GM18520 (cell line): Measurements from ENCODE around the gene THOC1.

Experiments
- ATAC-seq: cut with Tn5 transposase; IDR thresholded peaks from one replicate; pipeline ENCODE4 v1.9.1; 2021; ENCODE audit not compliant: unreplicated experiment

The THOC1 gene

DNA sequence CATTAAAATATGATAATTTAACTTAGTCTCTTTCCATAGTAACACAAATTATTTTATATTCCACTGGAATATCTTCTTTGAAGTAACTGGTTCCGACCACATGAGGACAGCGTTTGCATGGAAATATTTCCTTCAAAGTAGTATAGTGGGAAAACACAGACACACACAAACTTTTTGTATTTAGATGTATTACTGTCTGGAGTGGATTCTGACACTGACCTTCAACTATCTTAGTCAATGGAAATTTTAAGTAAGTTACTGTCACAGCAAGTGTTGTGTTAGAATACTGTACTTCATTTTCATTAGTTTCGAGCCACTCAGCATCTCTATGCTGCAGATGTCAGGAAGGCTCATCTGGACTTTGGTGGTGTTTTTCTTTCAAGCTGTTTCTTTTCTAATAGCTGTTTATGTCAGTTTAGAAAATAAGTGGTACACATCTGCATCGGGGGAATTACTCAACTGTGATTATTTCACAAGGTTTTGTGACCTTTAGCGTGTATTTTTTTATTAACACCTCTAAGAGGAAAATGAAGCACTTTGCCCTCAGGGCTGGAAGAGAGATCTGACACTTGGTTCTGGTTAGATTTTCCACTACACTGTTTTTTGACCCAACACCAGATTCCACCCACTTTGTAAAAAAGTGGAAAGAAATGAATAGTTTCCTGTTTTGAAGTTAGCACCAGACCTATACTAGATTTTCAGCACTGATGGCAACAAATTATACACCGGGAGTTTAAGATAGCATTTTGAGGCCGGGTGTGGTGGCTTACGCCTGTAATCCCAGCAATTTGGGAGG is 18.9 kb upstream of the THOC1 start:
- ATAC-seq: no peak

DNA sequence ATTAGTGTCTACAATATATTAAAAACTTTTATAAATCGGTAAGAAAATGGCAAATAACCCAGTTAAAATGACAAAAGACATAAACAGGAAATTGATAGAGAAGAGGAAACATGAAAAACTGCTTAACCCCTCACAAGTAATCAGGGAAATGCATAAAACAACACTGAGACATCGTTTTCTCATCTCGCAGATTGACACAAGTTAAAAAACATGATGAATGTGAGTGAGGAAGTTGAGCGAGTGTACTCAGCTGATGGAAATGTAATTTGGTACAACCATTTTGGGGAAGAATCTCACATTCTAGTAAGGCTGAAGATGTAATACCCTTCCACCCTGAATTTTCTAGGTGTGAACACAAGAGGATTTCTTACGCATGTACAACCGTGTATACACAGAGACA is 18.0 kb upstream of the THOC1 start:
- ATAC-seq: no peak

DNA sequence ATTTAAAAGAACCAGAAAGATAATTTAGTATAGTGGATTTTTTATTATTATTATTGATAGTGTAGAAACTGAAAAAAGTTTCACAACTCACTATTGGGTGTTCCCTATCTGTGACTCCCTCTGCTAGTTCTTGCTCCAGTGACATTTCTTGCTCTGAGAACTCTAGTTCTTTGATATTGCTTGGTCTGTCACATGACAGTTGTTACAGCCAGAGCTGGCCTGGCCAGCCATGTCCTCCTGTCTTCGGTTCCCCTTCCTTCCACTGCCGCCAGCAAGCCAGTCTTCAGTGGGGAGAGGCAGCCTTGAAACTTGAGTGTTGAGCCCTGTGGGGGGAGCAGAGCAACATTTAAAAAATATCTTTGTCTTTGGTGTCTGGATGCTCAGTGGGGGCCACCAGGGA is 7.6 kb upstream of the THOC1 start:
- no peak for ATAC-seq

DNA sequence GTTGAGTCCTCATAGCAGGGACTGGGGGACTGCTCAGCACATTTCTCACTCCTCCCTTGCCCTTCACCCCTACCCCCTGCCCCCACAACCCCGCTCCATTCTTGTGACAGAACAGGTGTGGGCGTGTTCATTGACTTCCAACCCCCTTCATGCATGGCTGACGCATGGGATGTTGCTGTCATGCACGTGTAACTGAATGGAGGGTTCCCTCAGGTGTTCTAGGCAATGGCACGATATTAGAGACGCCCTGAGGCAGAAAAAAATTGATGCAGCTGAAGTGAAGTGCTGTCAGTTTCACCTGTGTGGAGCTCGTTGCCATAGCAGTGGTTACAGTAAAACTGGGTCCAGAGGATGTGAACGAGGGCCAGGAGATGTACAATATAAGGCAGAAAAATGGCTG is 6.5 kb upstream of the THOC1 start:
- no peak for ATAC-seq

DNA sequence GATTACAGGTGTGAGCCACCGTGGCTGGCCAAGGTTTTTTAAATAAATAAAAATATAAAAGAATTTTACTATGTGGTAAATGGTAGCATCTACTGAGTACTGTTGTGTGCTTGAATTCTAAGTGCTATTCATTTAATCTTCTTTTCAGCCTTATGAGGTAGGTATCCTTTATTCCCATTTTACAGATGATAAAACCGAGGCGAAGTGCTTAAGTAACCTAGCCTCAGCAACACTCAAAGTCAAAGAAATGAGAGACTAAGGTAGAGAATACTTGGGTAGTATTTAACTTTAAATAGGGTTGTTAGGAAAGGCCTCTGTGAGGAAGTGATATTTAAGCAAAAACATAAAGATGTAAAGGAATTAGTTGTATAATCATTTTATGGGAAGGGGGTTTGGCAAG is 5.7 kb upstream of the THOC1 start:
- no peak for ATAC-seq

DNA sequence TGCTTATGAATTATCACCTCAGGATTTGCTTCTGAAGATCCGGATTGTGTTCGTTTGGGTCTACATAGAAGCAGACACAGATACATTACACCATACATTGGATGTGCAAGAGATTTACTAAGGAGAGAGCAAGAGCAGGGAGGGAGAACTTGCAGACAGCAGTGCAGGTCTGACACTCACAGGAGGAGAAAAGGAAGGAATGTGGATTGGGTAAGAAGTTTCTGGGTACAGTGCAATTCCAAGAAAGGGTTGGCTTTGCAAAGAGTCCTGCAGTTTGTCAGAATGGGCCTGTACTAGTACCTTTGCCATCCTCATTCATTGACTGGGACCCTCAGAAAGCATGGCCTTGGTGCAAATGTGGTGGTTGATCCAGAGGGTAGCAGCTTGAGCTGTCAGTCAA is 4.8 kb upstream of the THOC1 start:
- ATAC-seq: no peak

DNA sequence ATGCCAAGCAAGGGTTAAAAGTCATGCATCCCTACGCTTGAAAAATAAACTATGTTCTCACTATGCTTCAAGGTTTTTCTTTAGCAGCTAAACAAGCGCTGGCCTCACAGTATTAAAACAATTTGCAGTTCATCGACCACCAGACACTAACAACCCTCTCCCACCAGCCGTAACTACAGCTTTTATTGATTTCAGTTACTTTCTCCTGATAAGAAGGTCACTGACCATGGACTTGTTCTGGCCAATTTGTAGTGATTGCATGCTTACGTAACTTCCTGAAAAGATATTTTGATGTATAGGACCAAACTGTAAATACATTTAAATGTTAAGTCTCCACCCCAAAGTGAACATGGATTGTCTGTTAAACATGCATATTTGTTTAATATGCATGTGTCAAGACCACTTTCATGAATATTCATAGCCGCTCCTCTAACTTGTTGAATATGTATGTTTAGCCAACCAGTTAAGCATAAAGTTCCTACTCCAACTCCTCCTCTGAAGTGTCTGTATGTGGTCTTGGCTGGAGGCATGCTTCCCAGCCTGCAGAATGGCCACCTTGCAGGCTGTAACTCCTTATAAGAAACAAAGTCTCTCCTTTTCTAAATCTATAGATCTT is 1.7 kb upstream of the THOC1 start:
- no peak for ATAC-seq

DNA sequence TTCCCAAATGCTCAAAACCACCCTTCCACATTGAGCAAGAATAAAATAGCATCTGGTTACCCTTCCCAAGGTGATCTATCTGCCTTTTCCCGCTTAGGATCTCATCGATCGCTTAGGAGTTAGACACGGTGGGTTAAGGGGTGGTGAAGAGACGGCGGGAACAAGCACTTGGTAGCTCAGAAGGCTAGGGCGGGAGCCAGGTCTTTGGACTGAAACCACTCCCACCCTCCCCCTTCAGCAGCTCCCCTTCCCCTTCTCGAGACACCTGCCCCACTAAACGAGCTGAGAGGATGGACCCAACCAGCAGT is 513 bp downstream of the THOC1 start:
- no peak for ATAC-seq

DNA sequence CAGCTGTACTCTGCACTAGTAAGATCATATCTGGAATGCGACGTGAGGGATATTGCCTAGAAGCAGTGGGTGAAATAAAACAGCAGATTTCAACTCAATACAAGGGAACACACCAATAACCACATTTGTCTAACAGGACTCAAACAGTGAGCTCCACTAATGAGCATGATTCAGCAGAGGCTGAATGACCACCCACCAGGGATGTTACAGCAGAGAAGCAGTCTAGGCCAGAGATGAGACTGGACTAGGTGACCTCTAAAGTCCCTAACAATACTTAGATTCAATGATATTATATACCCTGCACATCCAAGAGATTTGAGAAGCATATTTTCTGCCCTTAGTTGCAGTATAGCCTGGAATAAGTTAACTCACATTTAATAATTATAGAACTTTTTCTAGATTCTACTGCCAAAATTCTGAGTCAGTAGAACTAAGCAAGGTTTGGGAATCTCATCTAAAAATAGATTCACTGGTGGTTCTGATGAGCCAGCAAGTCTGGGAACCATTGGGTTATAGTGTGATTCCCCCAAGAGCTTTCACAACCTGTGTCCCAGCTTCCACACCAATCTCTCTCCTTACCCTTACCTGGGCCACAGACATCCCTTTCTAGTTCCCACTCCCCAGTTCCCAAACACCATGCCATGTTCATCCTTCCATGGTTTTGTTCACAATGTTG is 6.3 kb downstream of the THOC1 start:
- no peak for ATAC-seq

DNA sequence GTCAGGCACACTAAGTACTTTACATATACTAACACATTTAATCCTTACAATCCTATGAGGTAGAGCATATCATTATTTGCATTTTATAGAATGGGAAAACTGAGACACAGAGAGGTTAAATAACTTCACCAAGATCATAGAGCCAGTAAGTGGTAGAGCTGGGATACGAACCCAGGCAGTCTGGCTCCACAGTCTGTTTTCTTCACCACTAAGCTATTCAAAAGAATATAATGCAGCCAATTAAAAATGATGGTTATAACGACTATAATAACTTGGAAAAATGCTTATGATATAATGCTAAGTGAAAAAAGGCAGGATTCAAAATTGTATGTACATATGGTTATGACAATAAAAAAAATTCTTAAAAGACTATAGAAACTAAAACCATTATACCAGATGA is 7.3 kb downstream of the THOC1 start:
- no peak for ATAC-seq

DNA sequence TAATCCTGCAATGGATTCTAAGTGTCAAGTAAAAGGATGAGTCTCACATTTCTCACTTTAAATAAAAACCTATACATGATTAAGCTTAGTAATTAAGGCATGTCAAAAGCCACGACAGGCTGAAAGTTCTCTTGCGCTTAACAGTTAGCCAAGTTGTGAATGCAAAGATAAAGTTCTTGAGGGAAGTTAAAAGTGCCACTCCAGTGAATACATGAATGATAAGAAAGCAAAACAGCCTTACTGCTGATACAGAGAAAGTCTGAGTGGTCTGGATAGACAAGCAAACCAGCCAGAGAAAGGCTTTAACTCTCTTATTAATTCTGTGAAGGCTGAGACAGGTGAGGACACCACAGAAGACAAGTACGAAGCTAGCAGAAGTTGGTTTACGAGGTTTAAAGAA is 12.7 kb downstream of the THOC1 start:
- no peak for ATAC-seq

DNA sequence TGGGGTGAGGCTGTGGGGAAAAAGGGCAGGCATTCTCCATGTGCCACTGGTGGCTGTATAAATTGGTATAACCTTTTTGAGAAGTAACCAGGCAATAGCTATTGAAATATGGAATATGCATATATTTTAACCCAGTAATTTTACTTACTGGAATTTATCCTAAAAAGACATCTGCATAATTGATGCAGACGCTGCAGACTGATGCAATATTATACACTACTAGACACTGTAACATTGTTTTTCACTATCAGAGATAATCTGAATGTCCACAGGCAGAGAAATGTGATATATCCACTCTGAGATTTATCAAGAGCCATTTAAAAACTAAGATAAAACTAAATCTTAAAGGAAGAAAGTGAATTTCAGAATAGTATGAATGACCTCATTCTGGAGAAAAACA is 14.7 kb downstream of the THOC1 start:
- no peak for ATAC-seq

DNA sequence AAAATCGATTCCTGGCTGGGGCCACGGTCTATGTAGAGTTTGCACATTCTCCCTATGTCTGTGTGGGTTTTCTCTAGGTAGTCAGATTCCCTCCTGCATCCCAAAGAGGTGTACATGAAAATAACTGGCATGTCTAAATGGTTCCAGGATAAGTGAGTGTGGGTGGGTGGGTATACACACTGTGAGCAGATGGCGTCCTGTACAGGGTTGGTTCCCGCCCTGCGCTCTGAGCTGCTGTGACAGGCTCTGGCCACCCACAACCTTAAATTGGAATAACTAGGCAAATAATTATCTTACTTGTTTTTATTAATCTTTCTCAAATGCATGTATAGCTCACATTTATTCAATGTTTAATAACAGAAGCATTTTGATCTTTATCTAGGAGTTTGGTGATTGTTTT is 16.3 kb downstream of the THOC1 start:
- no peak for ATAC-seq

DNA sequence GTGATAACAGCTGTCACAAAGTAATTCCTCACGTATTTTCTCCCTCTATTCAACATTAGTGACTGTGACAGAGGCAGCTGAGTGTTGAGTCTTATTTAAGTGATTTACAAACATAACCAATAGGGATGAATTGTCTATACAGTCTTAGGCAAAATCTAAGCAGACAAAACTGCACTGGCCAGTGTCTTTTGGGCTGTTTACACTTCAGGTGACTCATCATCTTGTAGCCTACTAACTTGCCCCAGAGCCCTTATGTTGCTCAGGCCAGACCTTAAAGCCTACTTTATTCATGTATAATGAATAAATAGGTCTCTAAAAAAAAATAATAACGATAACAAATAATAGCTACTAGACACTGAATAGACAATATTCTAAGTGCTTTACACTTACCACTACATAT is 17.2 kb downstream of the THOC1 start:
- no peak for ATAC-seq

DNA sequence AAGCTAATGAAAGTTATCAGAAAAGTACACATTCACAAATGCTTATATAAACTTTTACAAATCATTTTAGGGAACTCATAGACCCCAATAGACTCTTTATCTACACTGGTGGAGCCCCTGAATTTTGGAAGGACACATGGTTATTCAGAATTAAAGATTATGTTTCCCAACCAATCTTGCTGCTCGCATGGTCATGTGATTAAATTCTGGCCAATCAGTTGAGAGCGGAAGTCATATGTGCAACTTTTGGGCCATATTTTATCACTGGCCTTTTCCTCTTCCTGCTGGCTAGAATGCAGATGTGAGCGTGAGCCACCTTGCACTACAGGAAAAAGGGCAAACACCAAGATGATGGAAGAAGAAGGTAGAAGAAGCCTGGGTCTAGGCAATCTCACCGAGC is 19.8 kb downstream of the THOC1 start:
- ATAC-seq: no peak

DNA sequence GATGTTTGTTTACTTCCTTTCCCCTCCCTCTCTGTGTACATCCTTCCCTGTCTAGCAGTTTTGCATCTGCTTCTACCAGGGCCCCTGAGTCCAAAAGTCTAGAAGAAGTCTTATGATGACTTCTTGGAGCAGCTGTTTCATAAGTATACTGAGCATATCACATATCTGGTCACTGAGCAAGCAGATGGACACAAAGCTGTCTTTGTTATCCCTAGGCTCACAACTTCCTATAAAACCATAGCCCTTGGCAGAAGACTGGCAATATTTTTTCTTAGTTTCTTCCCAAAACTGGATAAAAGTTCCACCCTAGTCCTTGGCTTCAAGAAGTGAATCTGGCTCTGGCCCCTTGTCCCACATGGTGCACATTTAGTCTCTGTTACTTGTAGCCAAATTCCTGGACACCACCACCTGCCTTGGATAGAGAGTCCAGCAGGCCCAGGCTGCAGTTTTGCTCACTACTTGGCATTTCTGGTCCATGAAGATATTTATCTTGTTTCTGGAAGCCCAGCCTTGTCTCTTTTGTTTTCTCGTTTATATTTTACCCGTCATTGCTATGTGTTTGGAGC is 22.5 kb downstream of the THOC1 start:
- no peak for ATAC-seq

DNA sequence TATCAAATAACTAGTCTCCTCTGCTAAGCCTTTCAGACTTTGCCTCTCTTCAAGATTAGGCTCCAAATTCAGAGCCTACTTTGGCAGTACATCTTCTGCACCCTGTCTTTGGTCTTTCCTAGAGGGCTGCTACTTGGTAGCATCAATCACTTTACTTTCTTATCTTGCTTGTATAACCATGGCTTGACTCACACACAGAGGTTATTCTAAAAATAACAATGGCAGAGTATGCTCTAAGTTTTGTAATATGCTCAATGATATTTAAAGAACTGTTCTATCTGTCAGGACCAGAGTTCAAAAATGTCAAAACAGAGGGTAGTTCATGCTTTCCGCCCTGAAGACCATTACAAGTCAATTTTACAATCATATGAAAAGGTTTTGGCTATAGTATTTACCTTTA is 27.7 kb downstream of the THOC1 start:
- ATAC-seq: no peak

DNA sequence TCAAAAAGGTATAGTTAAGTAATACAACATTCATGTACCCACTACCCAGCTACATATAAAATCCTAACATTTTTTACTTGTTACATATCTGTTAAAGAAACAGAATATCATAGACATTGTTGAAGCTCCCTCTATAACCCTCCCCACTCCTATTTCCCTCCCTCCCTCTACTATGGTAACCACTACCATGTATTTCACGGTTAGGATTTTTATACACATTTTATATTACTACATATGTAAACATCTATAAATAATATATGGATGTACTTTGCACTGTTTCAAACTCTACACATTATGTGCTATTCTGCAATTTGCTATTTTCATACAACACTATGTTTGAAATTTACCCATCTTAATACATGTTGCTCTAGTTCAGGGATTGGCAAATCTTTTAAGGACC is 36.3 kb downstream of the THOC1 start:
- no peak for ATAC-seq

DNA sequence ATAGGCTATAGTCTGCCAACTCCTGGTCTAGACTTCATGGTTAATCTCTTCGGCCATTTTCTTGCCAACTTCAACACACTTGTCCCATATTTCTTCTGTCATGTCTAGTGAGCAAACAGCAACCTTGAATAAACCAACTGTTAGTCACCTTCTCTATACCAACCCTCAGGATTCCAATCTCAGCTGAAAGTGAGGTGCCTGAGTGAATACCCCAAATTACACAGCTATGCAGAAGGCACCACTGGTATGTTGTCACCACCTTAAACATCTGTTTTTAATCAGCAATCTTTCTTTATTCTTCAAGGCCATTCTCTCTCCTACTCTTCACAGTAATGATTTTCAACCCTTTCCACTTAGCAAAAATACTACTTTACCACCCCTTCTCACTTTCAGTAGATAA is 39.3 kb downstream of the THOC1 start:
- ATAC-seq: no peak

DNA sequence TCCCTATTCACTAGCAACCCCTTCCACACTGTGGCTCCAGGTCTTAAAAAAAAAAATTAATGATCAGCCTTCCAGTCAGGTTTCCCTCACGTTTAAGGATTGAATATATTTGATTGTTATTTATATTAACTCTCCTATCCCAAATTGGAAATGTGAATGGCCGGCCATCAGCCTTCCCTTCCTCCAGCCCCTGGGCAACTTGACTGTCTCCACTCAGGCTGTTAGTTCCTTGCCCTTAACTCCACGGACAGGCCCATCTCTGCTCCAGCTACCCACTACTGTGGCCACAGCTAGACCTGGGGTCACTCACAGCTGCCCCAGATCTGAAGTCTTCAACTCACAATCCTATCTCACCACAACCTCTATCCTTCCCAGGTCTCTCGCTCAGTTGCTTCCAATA is 39.9 kb downstream of the THOC1 start:
- ATAC-seq: no peak

DNA sequence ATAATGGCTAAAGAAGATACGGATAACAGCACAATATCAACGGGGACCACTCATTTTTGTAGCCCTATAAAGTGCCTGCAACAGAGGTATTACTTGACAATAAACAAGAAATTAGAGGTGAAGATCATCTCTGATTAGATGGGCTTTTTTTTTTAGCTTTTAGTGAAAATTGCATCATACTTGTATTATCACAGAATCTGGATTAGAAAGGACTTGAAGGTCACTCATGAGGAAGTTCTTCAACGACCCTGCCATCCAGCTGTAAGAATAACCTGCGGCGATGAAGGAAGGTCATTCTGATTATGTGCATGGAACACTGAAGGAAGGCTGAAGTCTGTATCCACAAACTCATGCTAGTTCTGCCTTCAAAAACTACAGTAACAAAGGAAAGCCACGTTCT is 40.5 kb downstream of the THOC1 start:
- ATAC-seq: no peak

DNA sequence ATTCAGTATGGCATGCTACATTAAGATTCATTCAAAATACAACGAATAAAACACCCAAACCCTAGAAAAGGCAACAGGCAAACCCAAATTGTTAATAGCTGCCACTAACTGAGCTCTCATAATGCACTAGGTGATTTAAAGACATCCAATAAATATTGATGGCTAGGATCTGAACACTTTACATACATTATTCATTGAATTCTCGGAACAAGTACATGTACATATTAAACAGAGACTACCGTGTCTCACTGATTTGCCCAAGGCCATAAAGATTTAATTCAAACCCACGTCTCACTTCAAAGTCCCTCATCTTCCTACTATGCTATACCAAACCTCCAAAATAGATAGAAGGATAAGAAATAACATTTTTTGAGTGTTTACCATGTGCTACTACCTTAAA is 42.1 kb downstream of the THOC1 start:
- no peak for ATAC-seq
